NCI-H2227 (cell line): ENCODE measurements around the gene PPP1R37.
A peak's percentile ranks its signal among the peaks of the same experiment; 100 is the strongest.

ENCODE experiments used
- DNase-seq: peaks from one replicate; lab custom pipeline; 2025; ENCODE audit not compliant: unreplicated experiment; lab: John Stamatoyannopoulos, UW

Gene PPP1R37

GRCh38 chr19:45092747-45093678, at the start of gene PPP1R37:
Gene PPP1R37, plus strand, starts transcription at chr19:45093179. Its CDS starts 147 bp downstream, at chr19:45093326.
- peak; percentile 96 for DNase-seq

GRCh38 chr19:45045671-45046353, 47.2 kb upstream of the PPP1R37 start:
- no peak for DNase-seq

- DNase-seq = no peak
Observed at GRCh38 chr19:45046355-45046754, 46.6 kb upstream of the PPP1R37 start.

GRCh38 chr19:45047188-45047797, 45.7 kb upstream of the PPP1R37 start:
- DNase-seq = no peak

GRCh38 chr19:45049073-45049736, 43.8 kb upstream of the PPP1R37 start:
- no peak for DNase-seq

GRCh38 chr19:45050036-45050435, 42.9 kb upstream of the PPP1R37 start:
- DNase-seq = no peak

GRCh38 chr19:45051929-45052579, 40.9 kb upstream of the PPP1R37 start:
- DNase-seq = no peak

- no peak for DNase-seq
Observed at GRCh38 chr19:45056831-45057230, 36.1 kb upstream of the PPP1R37 start.

GRCh38 chr19:45057444-45057843, 35.5 kb upstream of the PPP1R37 start:
- DNase-seq = no peak

GRCh38 chr19:45058622-45059159, 34.3 kb upstream of the PPP1R37 start:
- no peak for DNase-seq

- peak; percentile 64 for DNase-seq
Observed at GRCh38 chr19:45059258-45059965, 33.6 kb upstream of the PPP1R37 start.

- DNase-seq = no peak
Observed at GRCh38 chr19:45061965-45062364, 31.0 kb upstream of the PPP1R37 start.

GRCh38 chr19:45063851-45064801, 28.9 kb upstream of the PPP1R37 start:
- DNase-seq = no peak

GRCh38 chr19:45066921-45067661, 25.9 kb upstream of the PPP1R37 start:
- DNase-seq = no peak

- DNase-seq = no peak
Observed at GRCh38 chr19:45068041-45068440, 24.9 kb upstream of the PPP1R37 start.

GRCh38 chr19:45069056-45069455, 23.9 kb upstream of the PPP1R37 start:
- no peak for DNase-seq

GRCh38 chr19:45070214-45070613, 22.8 kb upstream of the PPP1R37 start:
- DNase-seq = no peak
